Ovary (tissue), 9 donors: ENCODE data around the gene INTS4. TPM values are rescaled to one million over a fixed set of nuclear protein-coding genes. Genes with fewer than 3 reads are reported as not detected.
"Not testable (repeated sequence)": the region's sequence is repeated elsewhere in the genome, so short reads cannot be mapped to it uniquely, and the experiment has no call there.

ENCODE experiments used
- DNase-seq, 5 donors: peaks; one replicate each; pipeline ENCODE4 v3.0.0-alpha.2; 2019 to 2020
- H3K27ac ChIP-seq, 2 donors: fragments of 200-600 bp; one replicate each; pipeline versions ENCODE4 v1.5.1 to v1.8.0; 2019 to 2022
- H3K27me3 ChIP-seq: fragments of 200-600 bp; one replicate; pipeline ENCODE4 v1.8.0; 2022
- H3K36me3 ChIP-seq: fragments of 200-600 bp; sonication (generic); one replicate; pipeline ENCODE4 v1.5.1; 2019
- H3K4me1 ChIP-seq: one replicate; pipeline ENCODE4 v1.8.1; 2013; ENCODE audit warnings: mild to moderate bottlenecking, moderate library complexity; ENCODE audit not compliant: insufficient read depth
- H3K4me3 ChIP-seq: fragments of 200-600 bp; sonication (generic); one replicate; pipeline ENCODE4 v1.5.1; 2017
- H3K9me3 ChIP-seq, 2 donors: fragments of 200-600 bp in 1 of 2; sonication (generic) in 1 of 2; one replicate each; pipeline versions ENCODE4 v1.5.1 to v1.8.1; 2013 to 2019; ENCODE audit warnings: mild to moderate bottlenecking in 1 of 2, moderate library complexity in 1 of 2
- CTCF ChIP-seq, 3 donors: fragments of 450-650 bp in 2 of 3; fragments of 200-600 bp in 1 of 3; IDR thresholded peaks; one replicate each; pipeline versions ENCODE4 v1.5.1 to v1.8.0; 2016 to 2022; ENCODE audit warnings: antibody characterized with exemption in 3 of 3, mild to moderate bottlenecking in 1 of 3
- EP300 ChIP-seq: sonication (generic); formaldehyde crosslinking; IDR thresholded peaks from one replicate; pipeline ENCODE4 v1.6.1; 2017; ENCODE audit warnings: antibody characterized with exemption
- POLR2A ChIP-seq: fragments of 450-650 bp; IDR thresholded peaks from one replicate; pipeline ENCODE4 v1.6.1; 2017; ENCODE audit warnings: antibody characterized with exemption, mild to moderate bottlenecking, moderate library complexity
- WGBS, 3 donors: extraction: QIAGEN DNeasy Blood & Tissue Kit in 1 of 3; methylation state at CpG; one replicate each; pipeline versions ENCODE4 v1.1.5 to v1.1.7; 2013 to 2017; 5-methylcytosine and 5-hydroxymethylcytosine counted together
- intact Hi-C, 4 donors: fragments of 100-400 bp; cut with DNase I; formaldehyde crosslinking; loops; one replicate each; pipeline versions ENCODE4 v1.11.0 to v1.15.1; 2022 to 2023
- polyA plus RNA-seq, 2 donors: library from polyadenylated mRNA; stranded (reverse); fragments of 200-250 nt in 1 of 2; fragments of 350-450 nt in 1 of 2; fragmentation: Illumina TruSeq in 1 of 2; extraction: RNeasy Lipid Tissue Mini Kit (QIAGEN cat#74804) in 1 of 2; gene quantifications; one replicate each; pipeline ENCODE4 v1.2.3, GENCODE V29; 2013 to 2014
- total RNA-seq, 7 donors: library from RNA; depleted of rRNA in 2 of 7; stranded (reverse); fragments of >200 nt in 2 of 7; fragmentation: NEBNext Ultra II Directional in 3 of 7; extraction: Animal tissue kit (Norgen Biotek cat#: 25700) in 3 of 7; gene quantifications; one replicate each; pipeline versions ENCODE4 v1.1.0 to v1.2.4, GENCODE V29; 2016 to 2023
- donor health status: DM: no; HTN: no; CAD: no; lungs with moderate emphysema.
- donor health status: DM: no; HTN: no; CAD: no.
- donor health status: Bipolar disorder and iron deficiency.
- donor health status: DM: yes; HTN: yes; CAD: no.
- donor health status: DM: no; HTN: no; CAD: no.
- donor health status: DM: yes; HTN: yes; CAD: no.

The INTS4 gene
- total and polyA plus RNA-seq, 9 donors = 15.7 to 37.7 (median 29.7) TPM

DNA sequence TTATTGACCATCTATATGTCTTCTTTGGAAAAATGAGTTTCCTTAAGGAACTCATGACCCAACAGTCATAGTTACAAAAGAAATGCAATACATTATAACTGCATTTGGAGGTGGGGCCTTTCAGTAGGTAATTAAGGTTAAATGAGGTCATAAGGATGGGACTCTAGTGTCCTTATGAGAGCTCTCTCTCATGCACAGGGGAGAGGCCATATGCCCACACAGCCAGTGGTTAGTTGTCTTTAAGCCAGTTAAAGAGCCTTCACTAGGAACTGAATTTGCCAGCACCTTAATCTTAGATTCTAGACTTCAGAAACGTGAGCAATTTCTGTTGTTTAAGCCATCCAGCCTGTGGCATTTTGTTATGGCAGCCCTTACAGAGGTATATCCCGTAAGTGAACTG is 27.3 kb downstream of the INTS4 start:
- DNase-seq = no peak
- WGBS, 3 donors = 86 to 94% (median 89%) methylated on average over 2 of the region's 2 CpGs
- intact Hi-C loops = loop anchor here in 1 of 4 donors (10.0 kb wide), 1 partner anchor 332 kb away; the partner anchor contains the start of gene CLNS1A

DNA sequence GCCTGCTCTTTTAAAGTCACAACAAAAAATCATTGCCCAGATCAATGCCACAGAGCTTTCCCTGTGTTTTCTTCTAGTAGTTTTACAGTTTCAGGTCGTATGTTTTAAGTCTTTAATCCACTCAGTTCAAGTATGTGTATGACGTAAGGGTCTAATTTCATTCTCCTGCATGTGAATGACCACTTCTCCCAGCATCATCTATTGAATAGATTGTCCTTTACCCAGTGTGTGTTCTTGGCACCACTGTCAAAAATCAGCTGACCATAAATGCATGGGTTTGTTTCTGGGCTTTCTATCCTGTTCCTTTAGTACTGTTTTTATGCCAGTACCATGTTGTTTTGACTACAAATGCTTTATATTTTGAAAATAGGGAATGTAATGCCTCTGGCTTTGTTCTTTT is 28.1 kb downstream of the INTS4 start:
- TF ChIP-seq CTCF (IDR thresholded peaks at IDR 0.05) (no peak), EP300 (no peak), POLR2A (no peak)
- 18 to 46% (median 44%) methylated on average over 2 of the region's 2 CpGs for WGBS, 3 donors
- intact Hi-C loops = loop anchor here in 1 of 4 donors (10.0 kb wide), 1 partner anchor 332 kb away; the partner anchor contains the start of gene CLNS1A
- Histone ChIP-seq H3K4me3 (no peak overlapping the region), H3K9me3 (no peaks in the 10 kb centered on the region), H3K27ac (no peak overlapping the region), H3K36me3 (no peaks in the 10 kb centered on the region), H3K27me3 (no peaks in the 10 kb centered on the region), H3K4me1 (no peaks in the 10 kb centered on the region)
- DNase-seq = no peak

More for the DNA sequence above, 27.3 kb downstream of the INTS4 start:
- H3K4me1 ChIP-seq = no peaks in the 10 kb centered on the region
- H3K27ac ChIP-seq = no peak overlapping the region
- H3K36me3 ChIP-seq = no peaks in the 10 kb centered on the region
- no peaks in the 10 kb centered on the region for H3K9me3 ChIP-seq
- H3K4me3 ChIP-seq = no peak overlapping the region
- H3K27me3 ChIP-seq = no peaks in the 10 kb centered on the region
- TF ChIP-seq CTCF (IDR thresholded peaks at IDR 0.05) (no peak), EP300 (no peak)

DNA sequence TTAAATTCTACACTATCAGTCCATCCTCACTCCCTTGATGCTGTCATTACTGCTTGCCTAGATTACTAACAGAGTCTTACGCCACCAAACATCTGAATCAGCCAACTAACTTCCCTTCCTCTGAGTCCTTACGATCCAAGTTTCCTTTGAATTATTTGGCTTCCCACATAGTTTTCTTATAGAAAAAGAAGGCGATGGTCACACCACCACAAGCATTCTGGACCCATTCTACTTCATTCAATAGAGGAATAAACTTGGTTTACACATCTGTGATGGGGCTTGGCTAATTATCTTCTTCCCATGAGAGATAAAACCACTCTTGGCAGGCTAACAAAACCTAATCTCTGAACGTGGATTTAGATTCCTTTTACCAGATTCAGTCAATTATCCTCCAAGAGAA is 35.0 kb downstream of the INTS4 start:
- no peaks in the 10 kb centered on the region for H3K4me1 ChIP-seq
- WGBS, 3 donors = 69 to 73% (median 70%) methylated on average over 4 of the region's 4 CpGs
- H3K9me3 ChIP-seq = no peaks in the 10 kb centered on the region
- TF ChIP-seq EP300 = no peak
- no peak for TF ChIP-seq CTCF (IDR thresholded peaks at IDR 0.05)
- TF ChIP-seq POLR2A = no peak
- intact Hi-C loops = no loop called here
- H3K27me3 ChIP-seq = no peaks in the 10 kb centered on the region
- no peak overlapping the region for H3K27ac ChIP-seq
- no peak for DNase-seq
- H3K36me3 ChIP-seq = no peaks in the 10 kb centered on the region
- H3K4me3 ChIP-seq = no peak overlapping the region

DNA sequence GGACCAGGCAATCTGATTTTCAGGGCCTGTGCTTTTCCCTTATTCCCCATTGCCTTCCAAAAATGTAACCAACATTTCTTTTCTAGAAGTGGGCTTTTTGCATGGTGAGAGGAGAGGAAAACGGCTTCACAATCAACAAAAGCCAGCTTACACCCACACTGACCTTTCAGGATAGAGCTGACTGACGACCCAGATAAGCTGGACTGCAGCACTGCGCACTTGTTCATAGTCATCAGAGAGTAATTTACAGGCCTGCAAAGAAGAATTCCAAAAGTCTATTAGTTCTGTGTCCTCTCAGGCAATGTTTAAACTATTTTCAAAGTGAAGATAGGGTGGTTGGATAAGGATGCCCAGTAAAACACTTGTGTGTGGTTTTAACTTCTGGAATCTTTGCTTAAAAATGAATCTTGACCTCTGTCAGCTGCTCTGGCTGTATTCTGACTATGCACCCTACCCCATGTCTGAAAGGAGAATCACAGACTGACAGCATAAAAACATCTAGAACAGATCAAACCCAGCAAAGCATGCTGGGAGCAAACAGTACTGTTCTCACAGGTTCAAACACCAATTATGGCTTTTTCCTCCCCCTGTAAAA is 35.8 kb downstream of the INTS4 start:
- intact Hi-C loops, H3K27ac ChIP-seq, H3K36me3 ChIP-seq: not testable (repeated sequence)

DNA sequence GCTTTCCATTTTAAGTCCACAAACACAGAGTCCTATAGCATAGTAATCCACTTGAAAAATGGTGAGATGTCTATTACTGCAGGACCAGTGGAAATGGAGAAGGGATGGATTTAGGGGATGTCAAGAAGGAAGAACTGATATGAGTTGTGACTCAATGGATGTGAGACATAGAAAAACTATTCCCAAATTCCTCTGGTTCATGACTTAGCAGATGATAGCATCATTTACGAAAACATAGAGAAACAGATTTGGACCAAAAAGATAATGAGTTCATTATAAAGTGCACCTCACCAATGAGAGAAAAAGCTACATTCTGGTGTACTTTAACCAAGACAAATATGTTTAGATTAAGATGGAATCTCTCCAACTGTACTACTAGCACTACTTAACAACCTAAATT is 51.2 kb downstream of the INTS4 start:
- H3K4me3 ChIP-seq, H3K9me3 ChIP-seq, DNase-seq, intact Hi-C loops, H3K36me3 ChIP-seq, H3K27ac ChIP-seq, H3K27me3 ChIP-seq, H3K4me1 ChIP-seq: not testable (repeated sequence)
- 76 to 94% (median 91%) methylated on average over 1 of the region's 1 CpG for WGBS, 3 donors

More for the DNA sequence above, 35.8 kb downstream of the INTS4 start:
- not testable (repeated sequence) for H3K4me1 ChIP-seq, H3K4me3 ChIP-seq, H3K27me3 ChIP-seq, DNase-seq, H3K9me3 ChIP-seq
- 61 to 75% (median 73%) methylated on average over 3 of the region's 3 CpGs for WGBS, 3 donors

- DNase-seq, intact Hi-C loops, H3K36me3 ChIP-seq, H3K4me3 ChIP-seq, H3K27ac ChIP-seq, H3K27me3 ChIP-seq, H3K9me3 ChIP-seq, H3K4me1 ChIP-seq: not testable (repeated sequence)
Observed at GRCh38 chr11:77942465-77942864, 52.0 kb downstream of the INTS4 start.

DNA sequence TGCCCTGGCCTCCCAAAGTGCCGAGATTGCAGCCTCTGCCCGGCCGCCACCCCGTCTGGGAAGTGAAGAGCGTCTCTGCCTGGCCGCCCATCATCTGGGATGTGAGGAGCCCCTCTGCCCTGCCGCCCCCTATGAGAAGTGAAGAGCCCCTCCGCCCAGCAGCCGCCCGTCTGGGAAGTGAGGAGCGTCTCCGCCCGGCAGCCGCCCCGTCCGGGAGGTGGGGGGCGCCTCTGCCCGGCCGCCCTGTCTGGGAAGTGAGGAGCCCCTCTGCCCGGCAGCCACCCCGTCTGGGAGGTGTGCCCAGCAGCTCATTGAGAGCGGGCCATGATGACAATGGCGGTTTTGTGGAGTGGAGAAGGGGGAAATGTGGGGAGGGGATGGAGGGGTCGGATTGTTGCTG is 60.9 kb downstream of the INTS4 start:
- not testable (repeated sequence) for H3K36me3 ChIP-seq, H3K4me3 ChIP-seq
- 87 to 98% (median 96%) methylated on average over 22 to 24 of the region's 24 CpGs for WGBS, 3 donors

DNA sequence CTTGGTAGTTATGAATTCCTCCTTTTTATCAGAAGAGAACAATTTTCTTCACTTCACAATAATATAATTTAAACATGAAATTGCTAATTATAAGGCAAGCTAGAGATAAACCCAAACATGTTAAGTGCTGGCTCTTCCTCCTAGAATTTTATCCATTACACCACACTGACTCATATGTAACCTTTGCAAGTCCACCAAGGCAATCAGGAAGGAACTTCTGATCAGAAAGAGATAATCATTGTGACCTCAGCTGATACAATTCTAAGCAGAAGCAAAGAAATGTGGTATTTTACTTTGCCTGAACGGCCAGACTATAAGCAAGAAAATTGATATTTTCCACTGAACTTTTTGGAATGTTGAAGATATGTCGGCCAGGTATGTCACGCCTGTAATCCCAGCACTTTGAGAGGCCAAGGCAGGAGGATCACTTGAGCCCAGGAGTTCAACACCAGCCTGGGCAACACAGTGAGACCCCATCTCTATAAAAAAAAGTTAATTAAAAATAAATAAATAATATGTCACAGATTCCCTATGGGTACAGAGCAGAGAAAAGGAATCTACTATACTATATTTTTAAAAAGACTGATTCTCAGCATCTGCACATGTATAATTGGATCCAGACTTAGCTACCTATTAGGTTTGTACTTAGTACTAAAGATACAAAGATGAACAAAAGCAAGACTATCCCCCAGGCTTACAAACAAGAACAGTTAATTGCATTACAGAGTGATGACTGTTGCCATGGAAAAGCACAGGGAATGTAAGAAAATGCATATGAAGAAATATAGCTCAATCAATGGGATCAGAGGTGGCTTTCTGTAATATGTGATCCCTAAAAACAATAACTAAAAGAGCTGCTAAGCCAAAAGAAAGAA is 63.9 kb downstream of the INTS4 start:
- H3K27ac ChIP-seq, H3K9me3 ChIP-seq, H3K27me3 ChIP-seq, DNase-seq, H3K4me1 ChIP-seq, intact Hi-C loops, H3K36me3 ChIP-seq, H3K4me3 ChIP-seq: not testable (repeated sequence)
- WGBS, 3 donors = 85 to 94% (median 92%) methylated on average over 3 of the region's 3 CpGs

More for the DNA sequence above, 60.9 kb downstream of the INTS4 start:
- intact Hi-C loops, H3K4me1 ChIP-seq, H3K27me3 ChIP-seq, H3K9me3 ChIP-seq, H3K27ac ChIP-seq, DNase-seq: not testable (repeated sequence)
